ENCODE data around the gene MORC2. TPM values are rescaled to one million over a fixed set of nuclear protein-coding genes. Genes with fewer than 3 reads are reported as not detected.

The MORC2 gene
- total and polyA plus RNA-seq, 9 of the 15 experiments (the other 6 are each of a cell fraction or from before 2014, with no cell fraction given), result 3.3 to 34.7 (median 16.7) TPM

DNA sequence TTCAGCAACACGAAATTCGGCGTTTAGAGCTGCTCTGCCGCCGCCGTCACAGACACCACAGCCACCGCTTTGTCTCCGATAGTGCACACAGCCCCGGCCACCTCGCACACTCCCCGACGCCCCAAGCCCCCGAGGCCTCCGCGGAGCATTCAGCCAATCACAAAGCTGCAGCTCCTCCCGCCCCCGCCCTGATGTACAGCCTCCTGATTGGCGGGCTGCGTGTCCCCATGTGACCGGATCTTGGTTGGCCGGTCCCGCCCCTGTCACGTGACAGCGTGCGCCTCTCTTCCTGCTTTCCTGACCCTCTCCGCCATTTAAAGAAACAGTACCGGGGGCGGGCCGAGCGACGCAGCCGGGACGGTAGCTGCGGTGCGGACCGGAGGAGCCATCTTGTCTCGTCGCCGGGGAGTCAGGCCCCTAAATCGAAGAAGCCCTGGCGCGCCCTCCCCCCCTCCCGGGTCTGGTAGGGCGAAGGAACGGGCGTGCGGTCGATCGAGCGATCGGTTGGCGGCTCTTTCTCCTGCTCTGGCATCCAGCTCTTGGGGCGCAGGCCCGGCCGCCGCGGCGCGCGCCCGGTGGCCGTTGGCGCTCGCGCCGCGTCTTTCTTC lies 454 bp upstream of the MORC2 start, which contains the start of gene TUG1 (continued):
- TF ChIP-seq CREB1 (IDR thresholded peaks at IDR 0.05) (no peak; the same call in none of the 2 replicates), CREB1 (CRISPR knock-in tag; IDR thresholded peaks at IDR 0.05) (peak; percentile 64), BACH1 (tag; IDR thresholded peaks at IDR 0.05) (no peak), RHOXF2B (CRISPR knock-in tag; conservative IDR thresholded peaks at IDR 0.05) (no peak), NFATC3 (IDR thresholded peaks at IDR 0.05) (no peak), SP1 (CRISPR knock-in tag; IDR thresholded peaks at IDR 0.05) (peak; percentile 94), POLR2H (tag; IDR thresholded peaks at IDR 0.05; ENCODE audit: low read depth) (0 out of 2 replicates have a peak, but pooled peaks have one; percentile 35), CBX3 (IDR thresholded peaks at IDR 0.05; ENCODE audit: borderline replicate concordance in 1 of 2, low read length in 2 of 2) (no peak), MAZ (CRISPR knock-in tag; conservative IDR thresholded peaks at IDR 0.05 in 1 of 2, IDR thresholded peaks at IDR 0.05 in 1 of 2) (peak; percentile 39 to 73; a peak in 3 of 4 replicates), DPF2 (IDR thresholded peaks at IDR 0.05) (no peak), SMAD4 (CRISPR knock-in tag; conservative IDR thresholded peaks at IDR 0.05) (peak; percentile 15; the same call in 1 of the 2 replicates), SOX6 (IDR thresholded peaks at IDR 0.05) (0 out of 2 replicates have a peak, but pooled peaks have one; percentile 8), NBN (IDR thresholded peaks at IDR 0.05; ENCODE audit: low read depth) (no peak), ZNF140 (CRISPR knock-in tag; IDR thresholded peaks at IDR 0.05) (no peak), ZNF232 (CRISPR knock-in tag; IDR thresholded peaks at IDR 0.05) (no peak), ESRRA (IDR thresholded peaks at IDR 0.05; ENCODE audit: borderline replicate concordance, low read depth) (peak; percentile 6; the same call in 1 of the 2 replicates)
- TF ChIP-seq, protein P1, sequence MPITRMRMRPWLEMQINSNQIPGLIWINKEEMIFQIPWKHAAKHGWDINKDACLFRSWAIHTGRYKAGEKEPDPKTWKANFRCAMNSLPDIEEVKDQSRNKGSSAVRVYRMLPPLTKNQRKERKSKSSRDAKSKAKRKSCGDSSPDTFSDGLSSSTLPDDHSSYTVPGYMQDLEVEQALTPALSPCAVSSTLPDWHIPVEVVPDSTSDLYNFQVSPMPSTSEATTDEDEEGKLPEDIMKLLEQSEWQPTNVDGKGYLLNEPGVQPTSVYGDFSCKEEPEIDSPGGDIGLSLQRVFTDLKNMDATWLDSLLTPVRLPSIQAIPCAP (CRISPR knock-in tag; IDR thresholded peaks at IDR 0.05; ENCODE audit: borderline replicate concordance), result no peak
- TF ChIP-seq, protein P2, sequence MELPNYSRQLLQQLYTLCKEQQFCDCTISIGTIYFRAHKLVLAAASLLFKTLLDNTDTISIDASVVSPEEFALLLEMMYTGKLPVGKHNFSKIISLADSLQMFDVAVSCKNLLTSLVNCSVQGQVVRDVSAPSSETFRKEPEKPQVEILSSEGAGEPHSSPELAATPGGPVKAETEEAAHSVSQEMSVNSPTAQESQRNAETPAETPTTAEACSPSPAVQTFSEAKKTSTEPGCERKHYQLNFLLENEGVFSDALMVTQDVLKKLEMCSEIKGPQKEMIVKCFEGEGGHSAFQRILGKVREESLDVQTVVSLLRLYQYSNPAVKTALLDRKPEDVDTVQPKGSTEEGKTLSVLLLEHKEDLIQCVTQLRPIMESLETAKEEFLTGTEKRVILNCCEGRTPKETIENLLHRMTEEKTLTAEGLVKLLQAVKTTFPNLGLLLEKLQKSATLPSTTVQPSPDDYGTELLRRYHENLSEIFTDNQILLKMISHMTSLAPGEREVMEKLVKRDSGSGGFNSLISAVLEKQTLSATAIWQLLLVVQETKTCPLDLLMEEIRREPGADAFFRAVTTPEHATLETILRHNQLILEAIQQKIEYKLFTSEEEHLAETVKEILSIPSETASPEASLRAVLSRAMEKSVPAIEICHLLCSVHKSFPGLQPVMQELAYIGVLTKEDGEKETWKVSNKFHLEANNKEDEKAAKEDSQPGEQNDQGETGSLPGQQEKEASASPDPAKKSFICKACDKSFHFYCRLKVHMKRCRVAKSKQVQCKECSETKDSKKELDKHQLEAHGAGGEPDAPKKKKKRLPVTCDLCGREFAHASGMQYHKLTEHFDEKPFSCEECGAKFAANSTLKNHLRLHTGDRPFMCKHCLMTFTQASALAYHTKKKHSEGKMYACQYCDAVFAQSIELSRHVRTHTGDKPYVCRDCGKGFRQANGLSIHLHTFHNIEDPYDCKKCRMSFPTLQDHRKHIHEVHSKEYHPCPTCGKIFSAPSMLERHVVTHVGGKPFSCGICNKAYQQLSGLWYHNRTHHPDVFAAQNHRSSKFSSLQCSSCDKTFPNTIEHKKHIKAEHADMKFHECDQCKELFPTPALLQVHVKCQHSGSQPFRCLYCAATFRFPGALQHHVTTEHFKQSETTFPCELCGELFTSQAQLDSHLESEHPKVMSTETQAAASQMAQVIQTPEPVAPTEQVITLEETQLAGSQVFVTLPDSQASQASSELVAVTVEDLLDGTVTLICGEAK (IDR thresholded peaks at IDR 0.05), result peak; percentile 87
- TF ChIP-seq, protein P2 (CRISPR knock-in tag; IDR thresholded peaks at IDR 0.05), result no peak

Data from K562 (cell line).